Renal cortical epithelial cell (primary cell): Measurements from ENCODE around the gene ANAPC1. TPM values are rescaled to one million over a fixed set of nuclear protein-coding genes. Genes with fewer than 3 reads are reported as not detected.
"Not testable (repeated sequence)": the region's sequence is repeated elsewhere in the genome, so short reads cannot be mapped to it uniquely, and the experiment has no call there.

Experiments used
- DNase-seq: peaks from one replicate; pipeline ENCODE4 v3.0.0-alpha.2; 2011; ENCODE audit warnings: low read depth
- total RNA-seq: library from RNA; depleted of rRNA; stranded (reverse); fragments of >200 nt; gene quantifications from 2 replicates; pipeline ENCODE4 v1.2.3, GENCODE V29; 2014

The ANAPC1 gene
- total RNA-seq, 1 donor from 2014 or later: 78.0 TPM

GRCh38 chr2:111790633-111791032 is 93.4 kb downstream of the ANAPC1 start:
- DNase-seq: not testable (repeated sequence)

GRCh38 chr2:111784081-111784480 is 99.9 kb downstream of the ANAPC1 start:
- DNase-seq: not testable (repeated sequence)

GRCh38 chr2:111782195-111782594 is 101.8 kb downstream of the ANAPC1 start:
- DNase-seq: not testable (repeated sequence)

- not testable (repeated sequence) for DNase-seq
Observed at GRCh38 chr2:111781443-111782094, 102.4 kb downstream of the ANAPC1 start.

GRCh38 chr2:111777155-111777554 is 106.8 kb downstream of the ANAPC1 start:
- DNase-seq: not testable (repeated sequence)

- DNase-seq: not testable (repeated sequence)
Observed at GRCh38 chr2:111776296-111776695, 107.7 kb downstream of the ANAPC1 start.

GRCh38 chr2:111772180-111772579 is 111.8 kb downstream of the ANAPC1 start:
- DNase-seq: not testable (repeated sequence)

GRCh38 chr2:111770916-111771658 is 112.9 kb downstream of the ANAPC1 start:
- not testable (repeated sequence) for DNase-seq

- DNase-seq: not testable (repeated sequence)
Observed at GRCh38 chr2:111768266-111769190, 115.5 kb downstream of the ANAPC1 start.

- not testable (repeated sequence) for DNase-seq
Observed at GRCh38 chr2:111767087-111767486, 116.9 kb downstream of the ANAPC1 start.

GRCh38 chr2:111766295-111766694 is 117.7 kb downstream of the ANAPC1 start:
- DNase-seq: not testable (repeated sequence)

GRCh38 chr2:111764151-111764550 is 119.8 kb downstream of the ANAPC1 start:
- not testable (repeated sequence) for DNase-seq

GRCh38 chr2:111760697-111761284 is 123.2 kb downstream of the ANAPC1 start:
- DNase-seq: not testable (repeated sequence)

- not testable (repeated sequence) for DNase-seq
Observed at GRCh38 chr2:111752533-111752932, 131.5 kb downstream of the ANAPC1 start.

- not testable (repeated sequence) for DNase-seq
Observed at GRCh38 chr2:111750641-111751040, 133.4 kb downstream of the ANAPC1 start.

- DNase-seq: not testable (repeated sequence)
Observed at GRCh38 chr2:111748429-111748828, 135.6 kb downstream of the ANAPC1 start.

- DNase-seq: not testable (repeated sequence)
Observed at GRCh38 chr2:111747410-111748115, 136.4 kb downstream of the ANAPC1 start.

- DNase-seq: not testable (repeated sequence)
Observed at GRCh38 chr2:111744751-111745150, 139.2 kb downstream of the ANAPC1 start.

- DNase-seq: not testable (repeated sequence)
Observed at GRCh38 chr2:111741517-111741916, 142.5 kb downstream of the ANAPC1 start.

- peak; percentile 83 for DNase-seq
Observed at GRCh38 chr2:111735838-111736721, 147.9 kb downstream of the ANAPC1 start.
